ENCODE data around the gene SPRYD4. TPM values are rescaled to one million over a fixed set of nuclear protein-coding genes. Genes with fewer than 3 reads are reported as not detected.

SPRYD4 gene
- total RNA-seq, 2 donors from 2014 or later: 2.6 to 5.1 TPM

DNA sequence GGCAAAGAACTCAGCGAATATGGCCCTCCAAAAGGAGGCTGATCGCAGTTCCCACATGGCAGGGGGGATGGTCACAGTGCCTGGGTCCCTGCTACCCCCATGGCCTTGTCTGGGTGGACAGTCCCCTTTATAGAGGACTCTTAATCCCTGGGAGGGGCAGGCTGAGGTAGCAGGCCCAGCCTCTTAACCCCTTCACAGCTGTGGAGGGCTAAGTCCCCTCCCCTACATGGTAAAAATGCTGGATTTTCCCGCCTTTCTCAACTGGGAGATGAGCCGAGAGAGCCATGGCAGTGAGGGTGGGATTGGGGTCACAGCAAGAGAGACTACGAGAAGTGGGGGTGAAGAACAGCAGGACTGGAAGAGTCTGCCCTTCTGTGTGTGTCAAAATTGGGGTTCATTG, 13.8 kb upstream of the SPRYD4 start, which contains the start of gene MIP:
TSS of gene MIP (minus strand) at position 101 of the 400 bp plus-strand sequence. CDS start at position 57, 44 bp downstream.
- Histone ChIP-seq H3K27ac (no peak within 1 kb of the TSS), H3K4me1 (replicated peaks) (no peaks in the 10 kb centered on the region), H3K36me3 (no peaks in the 10 kb centered on the region), H3K27me3 (replicated peaks; ENCODE audit: insufficient read depth) (no peaks in the 10 kb centered on the region), H3K4me3 (no peak within 1 kb of the TSS), H3K9me3 (no peaks in the 10 kb centered on the region)
- 88% methylated on average over 5 of the region's 5 CpGs for WGBS
- no peak for DNase-seq (ENCODE audit: low spot score)
- intact Hi-C loops (cut with DNase I): loop anchor here (5.0 kb wide), 1 partner anchor 92 kb away; the partner anchor contains the start of genes APOF and STAT2
- TF ChIP-seq POLR2AphosphoS5 (IDR thresholded peaks at IDR 0.05): no peak
- no peak for TF ChIP-seq POLR2A (IDR thresholded peaks at IDR 0.05)
- TF ChIP-seq, protein P1, sequence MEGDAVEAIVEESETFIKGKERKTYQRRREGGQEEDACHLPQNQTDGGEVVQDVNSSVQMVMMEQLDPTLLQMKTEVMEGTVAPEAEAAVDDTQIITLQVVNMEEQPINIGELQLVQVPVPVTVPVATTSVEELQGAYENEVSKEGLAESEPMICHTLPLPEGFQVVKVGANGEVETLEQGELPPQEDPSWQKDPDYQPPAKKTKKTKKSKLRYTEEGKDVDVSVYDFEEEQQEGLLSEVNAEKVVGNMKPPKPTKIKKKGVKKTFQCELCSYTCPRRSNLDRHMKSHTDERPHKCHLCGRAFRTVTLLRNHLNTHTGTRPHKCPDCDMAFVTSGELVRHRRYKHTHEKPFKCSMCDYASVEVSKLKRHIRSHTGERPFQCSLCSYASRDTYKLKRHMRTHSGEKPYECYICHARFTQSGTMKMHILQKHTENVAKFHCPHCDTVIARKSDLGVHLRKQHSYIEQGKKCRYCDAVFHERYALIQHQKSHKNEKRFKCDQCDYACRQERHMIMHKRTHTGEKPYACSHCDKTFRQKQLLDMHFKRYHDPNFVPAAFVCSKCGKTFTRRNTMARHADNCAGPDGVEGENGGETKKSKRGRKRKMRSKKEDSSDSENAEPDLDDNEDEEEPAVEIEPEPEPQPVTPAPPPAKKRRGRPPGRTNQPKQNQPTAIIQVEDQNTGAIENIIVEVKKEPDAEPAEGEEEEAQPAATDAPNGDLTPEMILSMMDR (IDR thresholded peaks at IDR 0.05): no peak

- TF ChIP-seq POLR2AphosphoS5 (IDR thresholded peaks at IDR 0.05) (no peak), POLR2A (IDR thresholded peaks at IDR 0.05) (no peak)
- TF ChIP-seq, protein P1 (IDR thresholded peaks at IDR 0.05): no peak
- WGBS: 89% methylated on average over 4 of the region's 4 CpGs
- Histone ChIP-seq H3K27me3 (replicated peaks; ENCODE audit: insufficient read depth) (no peaks in the 10 kb centered on the region), H3K27ac (no peak overlapping the region), H3K4me1 (replicated peaks) (no peaks in the 10 kb centered on the region), H3K36me3 (no peaks in the 10 kb centered on the region), H3K4me3 (no peak overlapping the region), H3K9me3 (no peaks in the 10 kb centered on the region)
- intact Hi-C loops (cut with DNase I): no loop called here
- DNase-seq (ENCODE audit: low spot score): no peak
These were observed 10.6 kb upstream of the SPRYD4 start for GRCh38 chr12:56457817-56458216.

DNA sequence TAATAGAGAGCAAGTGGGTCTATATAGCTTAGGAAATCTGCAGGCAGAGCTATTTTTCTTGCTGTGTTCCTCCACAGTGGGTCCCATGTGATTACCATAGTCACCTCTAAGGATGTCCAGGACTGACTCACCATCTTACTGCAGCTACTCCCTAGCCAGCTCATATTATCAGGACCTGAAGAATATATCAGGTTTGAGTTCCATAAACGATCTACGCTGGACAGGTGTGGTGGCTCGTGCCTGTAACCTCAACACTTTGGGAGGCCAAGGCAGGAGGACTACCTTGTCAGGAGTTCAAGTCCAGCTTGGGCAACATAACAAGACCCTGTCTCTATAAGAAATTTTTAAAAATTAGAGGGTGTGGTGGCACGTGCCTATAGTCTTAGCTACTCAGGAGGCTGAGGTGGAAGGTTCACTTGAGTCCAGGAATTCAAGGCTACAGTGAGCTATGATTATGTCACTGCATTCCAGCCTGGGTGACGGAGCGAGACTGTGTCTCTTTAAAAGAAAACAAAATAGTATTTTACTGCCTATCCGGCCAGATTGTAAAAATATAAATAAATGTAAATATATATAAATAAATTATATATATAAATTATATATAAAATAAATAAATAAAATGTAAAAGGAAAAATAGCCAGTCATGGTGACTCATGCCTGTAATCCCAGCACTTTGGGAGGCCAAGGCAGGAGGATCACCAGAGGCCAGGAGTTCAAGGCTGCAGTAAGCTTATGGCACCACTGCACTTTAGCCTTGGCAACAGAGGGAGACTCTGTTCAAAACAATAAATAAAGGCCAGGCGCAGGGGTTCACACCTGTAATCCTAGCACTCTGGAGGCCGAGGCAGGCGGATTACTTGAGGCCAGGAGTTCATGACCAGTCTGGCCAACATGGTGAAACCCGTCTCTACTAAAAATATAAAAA, 6.9 kb upstream of the SPRYD4 start:
- intact Hi-C loops (cut with DNase I): loop anchor here (5.0 to 10.0 kb wide), 2 partner anchors 144 to 267 kb away; partner anchors contain the start of gene CNPY2
- no peak for DNase-seq (ENCODE audit: low spot score)

GRCh38 chr12:56462565-56462964, 5.8 kb upstream of the SPRYD4 start:
- Histone ChIP-seq H3K4me1 (replicated peaks) (no peaks in the 10 kb centered on the region), H3K36me3 (no peaks in the 10 kb centered on the region), H3K27me3 (replicated peaks; ENCODE audit: insufficient read depth) (no peaks in the 10 kb centered on the region), H3K4me3 (no peak overlapping the region), H3K27ac (no peak overlapping the region), H3K9me3 (no peaks in the 10 kb centered on the region)
- TF ChIP-seq, protein P1 (IDR thresholded peaks at IDR 0.05): no peak
- TF ChIP-seq POLR2A (IDR thresholded peaks at IDR 0.05) (no peak), POLR2AphosphoS5 (IDR thresholded peaks at IDR 0.05) (no peak)
- DNase-seq (ENCODE audit: low spot score): no peak
- intact Hi-C loops (cut with DNase I): loop anchor here (5.0 to 10.0 kb wide), 2 partner anchors 145 to 268 kb away; partner anchors contain the start of gene CNPY2

More for the DNA sequence above, 6.9 kb upstream of the SPRYD4 start:
- Histone ChIP-seq H3K4me1 (replicated peaks) (no peaks in the 10 kb centered on the region), H3K4me3 (no peak overlapping the region), H3K9me3 (no peaks in the 10 kb centered on the region), H3K27ac (no peak overlapping the region), H3K36me3 (no peaks in the 10 kb centered on the region), H3K27me3 (replicated peaks; ENCODE audit: insufficient read depth) (no peaks in the 10 kb centered on the region)
- WGBS: 89% methylated on average over 11 of the region's 11 CpGs
- no peak for TF ChIP-seq POLR2A (IDR thresholded peaks at IDR 0.05)
- TF ChIP-seq, protein P1 (IDR thresholded peaks at IDR 0.05): no peak
- TF ChIP-seq POLR2AphosphoS5 (IDR thresholded peaks at IDR 0.05): no peak

Data from prostate gland (tissue), 2 donors.